Psoas muscle (tissue), 8 donors: Measurements from ENCODE around the gene LYZL6. TPM values are rescaled to one million over a fixed set of nuclear protein-coding genes. Genes with fewer than 3 reads are reported as not detected.

Experiments
- ATAC-seq, 4 donors: fragments of 200-7000 bp; cut with Tn5 transposase; one replicate each; pipeline ENCODE4 v1.9.1; 2020; ENCODE audit warnings: moderate library complexity in 3 of 4, mild to moderate bottlenecking in 2 of 4
- DNase-seq, 2 donors: peaks; one replicate each; pipeline ENCODE4 v3.0.0-alpha.2; 2020
- H3K27ac ChIP-seq: fragments of 200-600 bp; one replicate; pipeline ENCODE4 v1.8.0; 2022
- H3K27me3 ChIP-seq, 3 donors: fragments of 200-600 bp in 1 of 3; one replicate each; pipeline versions ENCODE4 v1.6.1 to v1.8.0; 2013 to 2022; ENCODE audit warnings: low read length in 2 of 3, mild to moderate bottlenecking in 2 of 3, moderate library complexity in 1 of 3; ENCODE audit not compliant: insufficient read depth in 3 of 3
- H3K36me3 ChIP-seq, 2 donors: fragments of 200-600 bp in 1 of 2; one replicate each; pipeline versions ENCODE4 v1.6.1 to v1.8.0; 2013 to 2022; ENCODE audit warnings: low read depth in 1 of 2, mild to moderate bottlenecking in 1 of 2, moderate library complexity in 1 of 2; ENCODE audit not compliant: insufficient read depth in 1 of 2
- H3K4me1 ChIP-seq: fragments of 200-600 bp; one replicate; pipeline ENCODE4 v1.8.0; 2022
- H3K4me3 ChIP-seq: fragments of 200-600 bp; one replicate; pipeline ENCODE4 v1.8.0; 2022; ENCODE audit warnings: mild to moderate bottlenecking
- H3K9me3 ChIP-seq: fragments of 200-600 bp; one replicate; pipeline ENCODE4 v1.8.0; 2022
- WGBS, 3 donors: extraction: QIAGEN DNeasy Blood & Tissue Kit; methylation state at CpG; one replicate each; pipeline versions ENCODE4 v1.1.6 to v1.1.7; 2013; 5-methylcytosine and 5-hydroxymethylcytosine counted together
- intact Hi-C, 2 donors: fragments of 100-400 bp; cut with DNase I; formaldehyde crosslinking; loops; one replicate each; pipeline versions ENCODE4 v1.11.0 to v1.14.2; 2022
- polyA plus RNA-seq, 3 donors: library from polyadenylated mRNA; stranded (reverse); fragments of 200-250 nt; gene quantifications; one replicate each; pipeline ENCODE4 v1.2.3, GENCODE V29; 2013
- total RNA-seq, 4 donors: library from RNA; stranded (reverse); fragmentation: NEBNext Ultra II Directional in 2 of 4; extraction: Animal tissue kit (Norgen Biotek cat#: 25700) in 2 of 4; gene quantifications; one replicate each; pipeline versions ENCODE4 v1.2.1 to v1.2.4, GENCODE V29; 2021 to 2023
- TF ChIP-seq, protein P1 (sequence below): fragments of 200-600 bp; IDR thresholded peaks from one replicate; pipeline ENCODE4 v1.8.0; 2022; ENCODE audit warnings: antibody characterized with exemption
- donor health status: healthy with polysubstance abuse.
- donor health status: DM: no; HTN: no; CAD: no; lungs with moderate emphysema.
- donor health status: Bipolar disorder and iron deficiency.
- donor health status: healthy.
- donor health status: DM: yes; HTN: yes; CAD: no.
- donor health status: DM: no; HTN: no; CAD: no.
- donor health status: DM: no; HTN: no; CAD: no.
- donor health status: DM: yes; HTN: yes; CAD: no.

LYZL6 gene
- total and polyA plus RNA-seq, 7 donors, result not detected

DNA sequence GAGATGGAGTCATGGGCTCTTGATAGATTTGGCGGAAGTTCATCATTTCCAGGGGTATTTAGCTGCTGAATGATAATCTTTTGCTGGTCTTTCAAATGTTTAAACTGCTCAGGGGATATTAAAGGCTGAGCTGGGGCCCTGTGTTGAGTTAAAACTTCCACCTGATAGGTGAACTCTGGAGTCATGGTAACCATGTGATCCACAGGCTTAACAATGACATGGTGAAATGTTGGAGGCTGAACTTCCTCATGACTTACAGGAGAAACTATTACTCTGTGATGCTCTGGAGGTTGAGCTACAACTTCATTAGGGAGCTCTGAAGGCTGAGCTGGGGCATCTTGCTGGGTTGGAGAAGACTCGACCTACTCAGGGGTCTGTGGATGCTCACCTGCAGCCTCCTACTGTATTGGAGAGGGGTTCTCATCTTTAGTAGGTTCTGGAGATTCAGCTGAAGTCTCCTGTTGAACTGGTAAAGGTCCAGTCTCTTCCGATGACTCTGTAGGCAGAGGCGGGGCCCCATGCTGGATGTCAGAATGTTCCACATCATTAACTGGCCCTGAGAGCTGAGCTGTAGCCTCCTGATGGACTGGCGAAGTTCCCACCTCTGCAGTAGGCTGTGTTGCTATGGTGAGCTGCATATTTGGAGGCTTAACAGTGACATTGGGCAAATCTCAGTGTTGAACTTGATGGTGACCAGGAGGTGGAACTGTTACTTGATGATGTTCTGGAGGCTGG is 37.2 kb downstream of the LYZL6 start:
- intact Hi-C loops, result no loop called here
- Histone ChIP-seq H3K4me3 (no peak overlapping the region), H3K9me3 (no peaks in the 10 kb centered on the region), H3K27me3 (no peaks in the 10 kb centered on the region), H3K36me3 (no peaks in the 10 kb centered on the region), H3K4me1 (no peaks in the 10 kb centered on the region), H3K27ac (no peak overlapping the region)
- no peak for DNase-seq
- TF ChIP-seq, protein P1, sequence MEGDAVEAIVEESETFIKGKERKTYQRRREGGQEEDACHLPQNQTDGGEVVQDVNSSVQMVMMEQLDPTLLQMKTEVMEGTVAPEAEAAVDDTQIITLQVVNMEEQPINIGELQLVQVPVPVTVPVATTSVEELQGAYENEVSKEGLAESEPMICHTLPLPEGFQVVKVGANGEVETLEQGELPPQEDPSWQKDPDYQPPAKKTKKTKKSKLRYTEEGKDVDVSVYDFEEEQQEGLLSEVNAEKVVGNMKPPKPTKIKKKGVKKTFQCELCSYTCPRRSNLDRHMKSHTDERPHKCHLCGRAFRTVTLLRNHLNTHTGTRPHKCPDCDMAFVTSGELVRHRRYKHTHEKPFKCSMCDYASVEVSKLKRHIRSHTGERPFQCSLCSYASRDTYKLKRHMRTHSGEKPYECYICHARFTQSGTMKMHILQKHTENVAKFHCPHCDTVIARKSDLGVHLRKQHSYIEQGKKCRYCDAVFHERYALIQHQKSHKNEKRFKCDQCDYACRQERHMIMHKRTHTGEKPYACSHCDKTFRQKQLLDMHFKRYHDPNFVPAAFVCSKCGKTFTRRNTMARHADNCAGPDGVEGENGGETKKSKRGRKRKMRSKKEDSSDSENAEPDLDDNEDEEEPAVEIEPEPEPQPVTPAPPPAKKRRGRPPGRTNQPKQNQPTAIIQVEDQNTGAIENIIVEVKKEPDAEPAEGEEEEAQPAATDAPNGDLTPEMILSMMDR, result no peak
- no peak for ATAC-seq
- WGBS, 3 donors, result 82 to 92% (median 84%) methylated on average over 5 of the region's 5 CpGs

DNA sequence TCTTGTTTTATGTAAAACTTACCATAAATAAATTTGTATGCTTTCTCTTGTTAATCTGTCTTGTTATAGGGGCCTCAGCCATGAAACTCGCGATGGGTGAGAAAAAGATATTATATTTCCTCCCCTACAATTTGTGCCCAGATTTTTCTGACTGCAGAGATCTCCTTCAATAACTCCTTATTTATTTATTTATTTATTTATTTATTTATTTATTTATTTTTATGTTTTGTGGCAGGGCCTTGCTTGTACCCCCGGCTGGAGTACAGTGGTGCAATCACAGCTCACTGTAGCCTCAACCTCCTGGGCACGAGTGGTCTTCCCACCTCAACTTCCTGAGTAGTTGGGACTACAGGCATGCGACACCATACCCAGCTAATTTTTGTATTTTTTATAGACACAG is 40.1 kb downstream of the LYZL6 start:
- 86 to 92% (median 87%) methylated on average over 5 of the region's 5 CpGs for WGBS, 3 donors
- no peaks in the 10 kb centered on the region for H3K4me1 ChIP-seq

DNA sequence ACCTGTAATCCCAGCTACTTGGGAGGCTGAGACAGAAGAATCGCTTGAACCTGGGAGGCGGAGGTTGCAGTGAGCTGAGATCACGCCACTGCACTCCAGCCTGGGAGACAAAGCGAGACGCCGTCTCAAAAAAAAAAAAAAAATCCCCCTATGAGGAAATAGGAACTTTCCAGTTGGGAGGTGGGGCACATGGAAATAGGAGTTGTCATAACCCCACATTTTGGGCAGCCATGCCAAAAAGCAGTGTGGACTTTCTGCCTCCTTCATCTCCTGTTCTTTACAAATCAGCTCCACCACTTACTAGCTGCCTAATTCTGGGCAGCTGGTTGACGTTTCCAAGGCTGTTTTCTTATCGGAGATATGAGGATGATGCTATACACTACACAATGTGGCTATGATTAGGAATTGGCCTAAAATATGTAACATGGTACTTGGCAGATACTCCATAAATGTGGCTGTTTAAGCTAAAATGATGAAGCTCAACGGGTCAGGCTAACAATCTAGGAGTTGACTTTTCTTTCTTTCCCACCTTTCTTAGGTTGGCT is 41.8 kb downstream of the LYZL6 start:
- no peaks in the 10 kb centered on the region for H3K9me3 ChIP-seq
- peaks cover 0 to 2% (median 0%) of the 10 kb centered on the region in 3 donors for H3K27me3 ChIP-seq
- H3K4me3 ChIP-seq, result no peak overlapping the region
- no peak overlapping the region for H3K27ac ChIP-seq
- DNase-seq, result no peak
- no peak for ATAC-seq
- intact Hi-C loops, result no loop called here
- TF ChIP-seq, protein P1, result no peak
- WGBS, 3 donors, result 77 to 83% (median 80%) methylated on average over 9 of the region's 9 CpGs
- H3K36me3 ChIP-seq, result no peaks in the 10 kb centered on the region
- no peaks in the 10 kb centered on the region for H3K4me1 ChIP-seq

More for the DNA sequence above, 40.1 kb downstream of the LYZL6 start:
- ATAC-seq (no peak), DNase-seq (no peak)
- no peaks in the 10 kb centered on the region for H3K36me3 ChIP-seq
- peaks cover 0 to 2% (median 0%) of the 10 kb centered on the region in 3 donors for H3K27me3 ChIP-seq
- no peak overlapping the region for H3K4me3 ChIP-seq
- intact Hi-C loops, result no loop called here
- no peaks in the 10 kb centered on the region for H3K9me3 ChIP-seq
- no peak overlapping the region for H3K27ac ChIP-seq
- TF ChIP-seq, protein P1, result no peak

DNA sequence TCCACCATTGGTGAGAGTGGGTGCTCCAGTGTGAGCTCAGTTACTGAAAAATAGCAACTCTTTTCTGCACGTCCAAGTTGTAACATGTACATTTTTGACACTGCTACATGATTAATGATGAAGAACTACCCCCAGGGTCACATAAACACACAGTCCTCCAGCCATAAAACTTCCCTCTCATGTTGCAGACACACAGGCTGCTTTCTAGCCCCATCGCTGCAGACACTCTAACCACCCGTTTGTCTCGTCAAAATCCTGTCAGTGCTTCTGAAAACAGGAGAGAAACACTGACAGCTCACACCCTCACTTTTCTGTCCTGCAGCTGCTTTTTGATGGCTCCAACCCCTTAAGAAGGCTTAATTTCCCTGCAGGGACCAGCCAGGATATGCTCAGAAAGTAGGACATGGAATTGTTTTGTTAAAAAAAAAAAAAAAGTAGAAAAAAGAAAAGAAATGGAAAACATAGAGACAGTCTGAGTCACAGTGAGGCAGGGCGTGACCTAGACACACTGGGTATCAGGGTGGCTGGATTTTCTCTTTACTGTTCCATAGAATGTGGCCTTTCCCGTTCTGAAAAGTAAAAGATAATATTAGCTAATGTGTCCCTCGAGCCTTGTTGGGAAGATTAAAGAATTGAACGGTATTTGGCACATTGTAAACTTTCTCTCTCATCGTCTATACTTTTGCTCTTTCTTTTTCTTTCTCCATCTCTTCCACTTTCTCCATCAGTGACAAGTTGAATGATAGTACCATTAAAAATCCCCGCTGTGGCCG is 42.6 kb downstream of the LYZL6 start:
- Histone ChIP-seq H3K36me3 (no peaks in the 10 kb centered on the region), H3K27ac (no peak overlapping the region), H3K27me3 (peaks cover 0 to 2% (median 0%) of the 10 kb centered on the region in 3 donors), H3K9me3 (no peaks in the 10 kb centered on the region), H3K4me3 (no peak overlapping the region), H3K4me1 (no peaks in the 10 kb centered on the region)
- TF ChIP-seq, protein P1, result no peak
- no peak for ATAC-seq
- intact Hi-C loops, result no loop called here
- DNase-seq, result no peak
- WGBS, 3 donors, result 41 to 45% (median 44%) methylated on average over 11 of the region's 11 CpGs
